Fibroblast of pulmonary artery (primary cell): ENCODE data around the gene RAPH1.

ENCODE experiments used
- DNase-seq: peaks from one replicate; pipeline ENCODE4 v3.0.0-alpha.2; 2010; ENCODE audit warnings: low read depth
- H3K4me3 ChIP-seq: replicated peaks from 2 replicates; pipeline ENCODE4 v1.5.1; 2011; ENCODE audit warnings: low read depth, mild to moderate bottlenecking, control low read depth, low read length, moderate library complexity
- CTCF ChIP-seq: IDR thresholded peaks from 2 replicates; pipeline ENCODE4 v1.5.1; 2011; ENCODE audit warnings: mild to moderate bottlenecking, control low read depth, low read length, inconsistent platforms; ENCODE audit errors: missing control alignments

RAPH1 gene

GRCh38 chr2:203352604-203353255, 182.4 kb downstream of the RAPH1 start:
- no peak for DNase-seq
- no peak for TF ChIP-seq CTCF
- no peak overlapping the region for H3K4me3 ChIP-seq

GRCh38 chr2:203347375-203347774, 187.7 kb downstream of the RAPH1 start:
- no peak overlapping the region for H3K4me3 ChIP-seq
- no peak for TF ChIP-seq CTCF
- DNase-seq = no peak

- DNase-seq = no peak
- TF ChIP-seq CTCF = no peak
- H3K4me3 ChIP-seq = no peak overlapping the region
Measured at GRCh38 chr2:203346612-203347011, 188.5 kb downstream of the RAPH1 start.

- no peak for TF ChIP-seq CTCF
- no peak overlapping the region for H3K4me3 ChIP-seq
- no peak for DNase-seq
Measured at GRCh38 chr2:203344667-203345066, 190.4 kb downstream of the RAPH1 start.
